DND-41 (cell line): Measurements from ENCODE around the gene RGS9.

Experiments used
- CTCF ChIP-seq: IDR thresholded peaks from 2 replicates; pipeline ENCODE4 v1.5.1; 2012; ENCODE audit warnings: borderline replicate concordance, low read length, moderate library complexity, mild to moderate bottlenecking; ENCODE audit not compliant: poor library complexity, severe bottlenecking; ENCODE audit errors: extremely low read depth
- EZH2 ChIP-seq: IDR thresholded peaks from 3 replicates; pipeline ENCODE4 v1.6.1; 2012; ENCODE audit warnings: borderline replicate concordance, low read depth, mild to moderate bottlenecking, moderate library complexity, low read length, inconsistent platforms; ENCODE audit not compliant: severe bottlenecking

DNA sequence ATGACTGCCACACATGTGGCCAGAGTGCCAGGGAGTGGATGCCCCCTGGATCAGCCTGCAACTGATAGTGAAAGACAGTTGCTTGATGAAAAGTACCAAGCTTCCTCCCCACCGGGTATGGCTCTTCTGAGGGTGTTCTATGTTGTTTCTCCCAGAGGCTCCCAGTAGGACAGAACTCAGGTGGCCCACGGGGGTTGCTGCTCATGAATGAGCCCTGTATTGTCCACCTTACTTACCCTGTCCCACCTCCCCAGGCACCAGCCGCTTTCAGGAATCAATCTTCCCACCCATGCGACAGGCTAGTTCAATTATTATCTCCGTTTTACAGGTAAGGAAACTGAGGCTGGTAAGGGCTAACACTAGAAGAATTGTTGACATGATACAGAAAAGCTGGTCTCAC, 34.9 kb upstream of the RGS9 start:
- TF ChIP-seq CTCF, result no peak
- no peak for TF ChIP-seq EZH2
